ENCODE measurements around the gene DPT. TPM values are rescaled to one million over a fixed set of nuclear protein-coding genes. Genes with fewer than 3 reads are reported as not detected.

DPT gene
- polyA plus RNA-seq, 3 donors: not detected

- H3K79me2 ChIP-seq (ENCODE audit: insufficient read depth, low read length): no peaks in the 10 kb centered on the region
- no peak overlapping the region for H3K27ac ChIP-seq (ENCODE audit: low read depth in 1 of 2, low read length in 2 of 2)
- H3K9me3 ChIP-seq (replicated peaks in 1 of 2; ENCODE audit: control insufficient read depth in 1 of 2, insufficient read depth in 1 of 2, low read length in 2 of 2): no peaks in the 10 kb centered on the region
- no peak overlapping the region for H3K27ac Mint-ChIP-seq
- no peak for TF ChIP-seq CTCF (IDR thresholded peaks at IDR 0.05)
- H3K36me3 ChIP-seq (replicated peaks in 1 of 2; ENCODE audit: control insufficient read depth in 1 of 2, insufficient read depth in 2 of 2, low read length in 2 of 2): no peaks in the 10 kb centered on the region
- peaks cover 0 to 1% (median 0%) of the 10 kb centered on the region in 7 donors for H3K9me3 Mint-ChIP-seq
- intact Hi-C loops (cut with micrococcal nuclease): no loop called here
- no peak for DNase-seq
- H2AFZ ChIP-seq (ENCODE audit: insufficient read depth, low read depth, low read length, poor library complexity, severe bottlenecking): no peak overlapping the region
- WGBS (ENCODE audit: insufficient coverage): no CpG with 5 or more reads among the region's 2 CpGs
- no peaks in the 10 kb centered on the region for H3K4me1 Mint-ChIP-seq
- no peak overlapping the region for H3K4me3 Mint-ChIP-seq
- no peaks in the 10 kb centered on the region for H4K20me1 ChIP-seq (ENCODE audit: insufficient read depth, low read length)
- H3K36me3 Mint-ChIP-seq: no peaks in the 10 kb centered on the region
- no peak overlapping the region for H3K4me3 ChIP-seq (replicated peaks in 1 of 3; ENCODE audit: low read depth in 2 of 3, low read length in 3 of 3)
- H3K4me1 ChIP-seq (ENCODE audit: control insufficient read depth in 1 of 2, insufficient read depth in 2 of 2, low read length in 2 of 2): no peaks in the 10 kb centered on the region
- H3K27me3 ChIP-seq (ENCODE audit: control insufficient read depth in 2 of 2, insufficient read depth in 2 of 2, low read length in 2 of 2): no peaks in the 10 kb centered on the region
- peaks cover 0 to 2% (median 0%) of the 10 kb centered on the region in 3 donors for H3K27me3 Mint-ChIP-seq (ENCODE audit: low read depth in 3 of 3)
- no peak overlapping the region for H3K4me2 ChIP-seq (replicated peaks; ENCODE audit: extremely low read depth, low read length, poor library complexity, severe bottlenecking)
- no peak overlapping the region for H3K9ac ChIP-seq (ENCODE audit: insufficient read depth, low read length, poor library complexity, severe bottlenecking)
These were observed 35.2 kb downstream of the DPT start for GRCh38 chr1:168693872-168694238.

GRCh38 chr1:168693197-168693871 is 35.7 kb downstream of the DPT start:
- Histone ChIP-seq H4K20me1 (ENCODE audit: insufficient read depth, low read length) (no peaks in the 10 kb centered on the region), H3K9me3 (replicated peaks in 1 of 2; ENCODE audit: control insufficient read depth in 1 of 2, insufficient read depth in 1 of 2, low read length in 2 of 2) (no peaks in the 10 kb centered on the region), H3K4me1 (ENCODE audit: control insufficient read depth in 1 of 2, insufficient read depth in 2 of 2, low read length in 2 of 2) (no peaks in the 10 kb centered on the region), H3K27me3 (ENCODE audit: control insufficient read depth in 2 of 2, insufficient read depth in 2 of 2, low read length in 2 of 2) (no peaks in the 10 kb centered on the region), H3K79me2 (ENCODE audit: insufficient read depth, low read length) (no peaks in the 10 kb centered on the region), H2AFZ (ENCODE audit: insufficient read depth, low read depth, low read length, poor library complexity, severe bottlenecking) (no peak overlapping the region), H3K4me3 (replicated peaks in 1 of 3; ENCODE audit: low read depth in 2 of 3, low read length in 3 of 3) (no peak overlapping the region), H3K27ac (ENCODE audit: low read depth in 1 of 2, low read length in 2 of 2) (no peak overlapping the region), H3K9ac (ENCODE audit: insufficient read depth, low read length, poor library complexity, severe bottlenecking) (no peak overlapping the region), H3K36me3 (replicated peaks in 1 of 2; ENCODE audit: control insufficient read depth in 1 of 2, insufficient read depth in 2 of 2, low read length in 2 of 2) (no peaks in the 10 kb centered on the region), H3K4me2 (replicated peaks; ENCODE audit: extremely low read depth, low read length, poor library complexity, severe bottlenecking) (no peak overlapping the region)
- Mint-ChIP-seq H3K36me3 (no peaks in the 10 kb centered on the region), H3K4me1 (no peaks in the 10 kb centered on the region), H3K4me3 (no peak overlapping the region), H3K9me3 (peaks cover 0 to 1% (median 0%) of the 10 kb centered on the region in 7 donors), H3K27ac (no peak overlapping the region), H3K27me3 (ENCODE audit: low read depth in 3 of 3) (peaks cover 0 to 2% (median 0%) of the 10 kb centered on the region in 3 donors)
- no peak for DNase-seq
- intact Hi-C loops (cut with micrococcal nuclease): no loop called here
- TF ChIP-seq CTCF (IDR thresholded peaks at IDR 0.05): no peak
- WGBS (ENCODE audit: insufficient coverage): 100% methylated on average over 2 of the region's 8 CpGs

Data from CD14-positive monocyte (primary cell).